GM12864 (cell line): ENCODE measurements around the gene SKP2.
"Not testable (repeated sequence)": the region's sequence is repeated elsewhere in the genome, so short reads cannot be mapped to it uniquely, and the experiment has no call there.

ENCODE experiments used
- DNase-seq: peaks from one replicate; pipeline ENCODE4 v3.0.0-alpha.2; 2011; ENCODE audit warnings: low read depth
- H3K4me3 ChIP-seq: 2 replicates; pipeline ENCODE4 v1.5.1; 2011; ENCODE audit warnings: mild to moderate bottlenecking, low read depth, low read length, control low read depth
- TF ChIP-seq, protein P1 (sequence below): IDR thresholded peaks from 2 replicates; pipeline ENCODE4 v1.5.1; 2011; ENCODE audit warnings: low read depth, mild to moderate bottlenecking, moderate library complexity, low read length, control low read depth, inconsistent platforms; ENCODE audit errors: missing control alignments

The SKP2 gene

DNA sequence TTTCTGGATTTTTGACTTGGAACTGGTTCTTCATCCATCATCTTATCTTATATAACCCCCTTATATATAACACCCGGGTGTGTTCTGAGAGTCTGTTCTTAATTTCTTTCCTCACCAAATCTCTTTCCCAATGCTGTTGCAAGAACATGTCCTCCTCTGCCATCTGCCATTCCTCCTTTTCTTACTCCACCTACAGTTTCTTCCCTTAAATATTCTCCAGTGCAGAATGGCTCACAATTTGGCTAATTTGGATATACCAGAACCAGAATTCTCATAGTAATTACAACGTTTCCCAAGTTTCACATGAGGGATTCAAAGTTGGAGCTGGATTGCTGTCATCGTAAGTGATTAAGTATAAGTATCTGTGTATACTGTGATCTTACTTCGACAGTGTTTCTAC, 28.0 kb downstream of the SKP2 start:
- TF ChIP-seq, protein P1, sequence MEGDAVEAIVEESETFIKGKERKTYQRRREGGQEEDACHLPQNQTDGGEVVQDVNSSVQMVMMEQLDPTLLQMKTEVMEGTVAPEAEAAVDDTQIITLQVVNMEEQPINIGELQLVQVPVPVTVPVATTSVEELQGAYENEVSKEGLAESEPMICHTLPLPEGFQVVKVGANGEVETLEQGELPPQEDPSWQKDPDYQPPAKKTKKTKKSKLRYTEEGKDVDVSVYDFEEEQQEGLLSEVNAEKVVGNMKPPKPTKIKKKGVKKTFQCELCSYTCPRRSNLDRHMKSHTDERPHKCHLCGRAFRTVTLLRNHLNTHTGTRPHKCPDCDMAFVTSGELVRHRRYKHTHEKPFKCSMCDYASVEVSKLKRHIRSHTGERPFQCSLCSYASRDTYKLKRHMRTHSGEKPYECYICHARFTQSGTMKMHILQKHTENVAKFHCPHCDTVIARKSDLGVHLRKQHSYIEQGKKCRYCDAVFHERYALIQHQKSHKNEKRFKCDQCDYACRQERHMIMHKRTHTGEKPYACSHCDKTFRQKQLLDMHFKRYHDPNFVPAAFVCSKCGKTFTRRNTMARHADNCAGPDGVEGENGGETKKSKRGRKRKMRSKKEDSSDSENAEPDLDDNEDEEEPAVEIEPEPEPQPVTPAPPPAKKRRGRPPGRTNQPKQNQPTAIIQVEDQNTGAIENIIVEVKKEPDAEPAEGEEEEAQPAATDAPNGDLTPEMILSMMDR = no peak
- DNase-seq = no peak
- no peak overlapping the region for H3K4me3 ChIP-seq

- no peak overlapping the region for H3K4me3 ChIP-seq
- no peak for DNase-seq
- TF ChIP-seq, protein P1 = no peak
Measured at GRCh38 chr5:36180556-36181350, 28.8 kb downstream of the SKP2 start.

GRCh38 chr5:36181774-36182173, 29.9 kb downstream of the SKP2 start:
- no peak for DNase-seq
- no peak overlapping the region for H3K4me3 ChIP-seq
- TF ChIP-seq, protein P1 = no peak

DNA sequence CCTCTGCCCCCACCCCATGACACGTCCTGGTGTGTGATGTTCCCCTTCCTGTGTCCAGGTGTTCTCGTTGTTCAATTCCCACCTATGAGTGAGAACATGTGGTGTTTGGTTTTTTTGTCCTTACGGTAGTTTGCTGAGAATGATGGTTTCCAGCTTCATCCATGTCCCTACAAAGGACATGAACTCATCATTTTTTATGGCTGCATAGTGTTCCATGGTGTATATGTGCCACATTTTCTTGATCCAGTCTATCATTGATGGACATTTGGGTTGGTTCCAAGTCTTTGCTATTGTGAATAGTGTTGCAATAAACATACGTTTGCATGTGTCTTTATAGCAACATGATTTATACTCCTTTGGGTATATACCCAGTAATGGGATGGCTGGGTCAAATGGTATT, 32.5 kb downstream of the SKP2 start:
- not testable (repeated sequence) for H3K4me3 ChIP-seq, DNase-seq

- no peak for DNase-seq
- TF ChIP-seq, protein P1 = no peak
- H3K4me3 ChIP-seq = no peak overlapping the region
Measured at GRCh38 chr5:36193746-36194145, 41.8 kb downstream of the SKP2 start.

GRCh38 chr5:36198281-36198680, 46.4 kb downstream of the SKP2 start:
- DNase-seq = no peak
- TF ChIP-seq, protein P1 = no peak
- H3K4me3 ChIP-seq = no peak overlapping the region

- not testable (repeated sequence) for DNase-seq, H3K4me3 ChIP-seq
Measured at GRCh38 chr5:36198783-36199182, 46.9 kb downstream of the SKP2 start.

DNA sequence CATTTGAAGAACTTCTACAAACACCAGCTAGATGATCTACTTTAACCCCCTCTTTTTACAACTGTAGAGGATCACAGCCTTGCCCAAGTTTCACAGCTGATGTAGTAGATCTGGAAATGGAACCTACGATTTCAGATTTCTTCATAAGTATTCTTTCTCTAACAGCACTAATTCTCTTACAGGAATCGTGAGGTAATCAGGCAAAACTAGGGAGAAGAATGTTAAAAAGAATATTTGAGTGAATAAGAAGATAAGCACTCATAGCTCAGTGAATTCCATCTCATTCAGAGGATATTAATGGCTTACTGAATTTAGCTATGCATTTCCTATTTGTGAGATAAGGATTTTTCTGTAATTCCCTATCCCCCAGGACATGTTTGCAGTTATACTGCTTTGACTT, 47.7 kb downstream of the SKP2 start:
- no peak for DNase-seq
- TF ChIP-seq, protein P1 = no peak
- no peak overlapping the region for H3K4me3 ChIP-seq
